MM.1S (cell line): ENCODE results near the gene LAYN.

Experiments used
- DNase-seq: peaks from one replicate; pipeline ENCODE4 v3.0.0-alpha.2; 2015
- H2AFZ ChIP-seq: fragments of 300-600 bp; sonication (generic); 2 replicates; pipeline ENCODE4 v1.6.0; 2016; ENCODE audit warnings: antibody characterized with exemption, low read length
- H3F3A ChIP-seq: fragments of 300-600 bp; sonication (generic); 2 replicates; pipeline ENCODE4 v1.6.1; 2016; ENCODE audit warnings: mild to moderate bottlenecking, antibody characterized with exemption, low read length, moderate library complexity, mixed read lengths; ENCODE audit not compliant: insufficient read depth
- H3K27ac ChIP-seq: fragments of 300-600 bp; sonication (generic); 2 replicates; pipeline ENCODE4 v1.5.1; 2016; ENCODE audit warnings: mild to moderate bottlenecking, low read length
- H3K27me3 ChIP-seq: fragments of 300-600 bp; sonication (generic); replicated peaks from 2 replicates; pipeline ENCODE4 v1.6.0; 2016; ENCODE audit warnings: low read length; ENCODE audit not compliant: insufficient read depth
- H3K36me3 ChIP-seq: fragments of 300-600 bp; sonication (generic); replicated peaks from 2 replicates; pipeline ENCODE4 v1.6.1; 2016; ENCODE audit warnings: mild to moderate bottlenecking, low read length, mixed read lengths; ENCODE audit not compliant: insufficient read depth
- H3K4me1 ChIP-seq: fragments of 300-600 bp; sonication (generic); 2 replicates; pipeline ENCODE4 v1.6.1; 2016; ENCODE audit warnings: low read length, mixed read lengths
- H3K4me2 ChIP-seq: fragments of 300-600 bp; sonication (generic); 2 replicates; pipeline ENCODE4 v1.6.0; 2016; ENCODE audit warnings: low read depth, low read length
- H3K4me3 ChIP-seq: fragments of 300-600 bp; sonication (generic); 2 replicates; pipeline ENCODE4 v1.5.1; 2016; ENCODE audit warnings: low read length, mixed read lengths
- H3K79me2 ChIP-seq: fragments of 300-600 bp; sonication (generic); 2 replicates; pipeline ENCODE4 v1.6.1; 2016; ENCODE audit warnings: mixed run types, low read length, mixed read lengths
- H3K9ac ChIP-seq: fragments of 300-600 bp; sonication (generic); 2 replicates; pipeline ENCODE4 v1.6.1; 2016; ENCODE audit warnings: low read length, mixed read lengths
- H3K9me2 ChIP-seq: fragments of 300-600 bp; sonication (generic); replicated peaks from 2 replicates; pipeline ENCODE4 v1.6.1; 2016; ENCODE audit warnings: mild to moderate bottlenecking, low read length, mixed read lengths; ENCODE audit not compliant: insufficient read depth
- H3K9me3 ChIP-seq: fragments of 300-600 bp; sonication (generic); replicated peaks from 2 replicates; pipeline ENCODE4 v1.6.1; 2016; ENCODE audit warnings: mild to moderate bottlenecking, low read length, mixed read lengths; ENCODE audit not compliant: insufficient read depth
- H4K20me1 ChIP-seq: fragments of 300-600 bp; sonication (generic); 2 replicates; pipeline ENCODE4 v1.6.1; 2016; ENCODE audit warnings: mild to moderate bottlenecking, low read length, moderate library complexity, mixed read lengths; ENCODE audit not compliant: insufficient read depth
- EZH2 ChIP-seq: fragments of 300-600 bp; sonication (generic); optimal IDR thresholded peaks from 2 replicates; pipeline ENCODE3; 2017; ENCODE audit warnings: low read depth, mild to moderate bottlenecking, antibody characterized with exemption, low read length, mixed read lengths
- EZH2phosphoT487 ChIP-seq: fragments of 300-600 bp; sonication (generic); IDR thresholded peaks from 2 replicates; pipeline ENCODE4 v1.6.1; 2018; ENCODE audit warnings: antibody characterized with exemption, low read length
- TF ChIP-seq, protein P1 (sequence below): fragments of 300-600 bp; sonication (generic); IDR thresholded peaks from 2 replicates; pipeline ENCODE4 v1.5.1; 2016; ENCODE audit warnings: antibody characterized with exemption, low read length, mixed read lengths

LAYN gene, protein sequence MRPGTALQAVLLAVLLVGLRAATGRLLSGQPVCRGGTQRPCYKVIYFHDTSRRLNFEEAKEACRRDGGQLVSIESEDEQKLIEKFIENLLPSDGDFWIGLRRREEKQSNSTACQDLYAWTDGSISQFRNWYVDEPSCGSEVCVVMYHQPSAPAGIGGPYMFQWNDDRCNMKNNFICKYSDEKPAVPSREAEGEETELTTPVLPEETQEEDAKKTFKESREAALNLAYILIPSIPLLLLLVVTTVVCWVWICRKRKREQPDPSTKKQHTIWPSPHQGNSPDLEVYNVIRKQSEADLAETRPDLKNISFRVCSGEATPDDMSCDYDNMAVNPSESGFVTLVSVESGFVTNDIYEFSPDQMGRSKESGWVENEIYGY

DNA sequence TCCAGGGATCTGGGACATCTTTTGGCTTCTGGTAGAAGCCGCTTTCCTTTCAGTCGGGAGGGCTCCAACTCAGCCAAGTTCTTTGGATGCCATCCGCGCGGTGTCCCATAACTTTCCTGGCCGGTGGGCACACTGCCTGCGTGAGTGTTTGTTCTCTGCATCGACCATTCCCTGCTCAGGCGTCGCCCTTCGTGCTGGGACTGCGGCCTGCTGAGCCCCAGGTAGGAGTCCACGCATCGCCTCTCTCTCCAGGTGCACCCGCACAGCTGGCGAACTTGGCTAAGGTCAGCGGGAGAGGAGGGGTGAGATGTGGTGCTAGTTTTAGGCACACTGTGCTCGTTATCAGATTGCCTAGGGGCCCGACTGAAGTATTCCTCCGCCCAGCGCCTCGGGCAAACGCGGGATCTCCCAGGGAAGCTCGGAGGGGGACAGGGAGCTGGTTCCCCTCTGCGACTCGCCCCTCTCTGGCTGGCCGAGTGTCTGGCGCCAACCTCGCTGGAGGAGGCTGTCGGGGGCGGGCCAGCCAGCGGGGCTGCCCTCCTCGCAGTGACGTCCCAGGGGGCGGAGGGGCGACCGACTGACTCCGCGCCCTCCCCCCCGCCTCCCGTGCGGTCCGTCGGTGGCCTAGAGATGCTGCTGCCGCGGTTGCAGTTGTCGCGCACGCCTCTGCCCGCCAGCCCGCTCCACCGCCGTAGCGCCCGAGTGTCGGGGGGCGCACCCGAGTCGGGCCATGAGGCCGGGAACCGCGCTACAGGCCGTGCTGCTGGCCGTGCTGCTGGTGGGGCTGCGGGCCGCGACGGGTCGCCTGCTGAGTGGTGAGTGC is at the start of gene LAYN:
Gene LAYN (plus strand): TSS at position 607 of the 823 bp plus-strand sequence. CDS start 124 bp downstream, at position 731.
- Histone ChIP-seq H3K9me3 (no peaks in the 10 kb centered on the region), H3K4me3 (no peak within 1 kb of the TSS), H3K27me3 (no peaks in the 10 kb centered on the region), H3K79me2 (no peaks in the 10 kb centered on the region), H3K9ac (no peak within 1 kb of the TSS), H4K20me1 (no peaks in the 10 kb centered on the region), H3K4me1 (peaks cover 28% of the 10 kb centered on the region), H3K36me3 (no peaks in the 10 kb centered on the region), H3K9me2 (no peaks in the 10 kb centered on the region), H3K4me2 (peak within 1 kb of the TSS; percentile 5; the same call in 1 of the 2 replicates), H3K27ac (no peak within 1 kb of the TSS), H2AFZ (no peak within 1 kb of the TSS), H3F3A (peaks cover 8% of the 10 kb centered on the region)
- TF ChIP-seq, protein P1, sequence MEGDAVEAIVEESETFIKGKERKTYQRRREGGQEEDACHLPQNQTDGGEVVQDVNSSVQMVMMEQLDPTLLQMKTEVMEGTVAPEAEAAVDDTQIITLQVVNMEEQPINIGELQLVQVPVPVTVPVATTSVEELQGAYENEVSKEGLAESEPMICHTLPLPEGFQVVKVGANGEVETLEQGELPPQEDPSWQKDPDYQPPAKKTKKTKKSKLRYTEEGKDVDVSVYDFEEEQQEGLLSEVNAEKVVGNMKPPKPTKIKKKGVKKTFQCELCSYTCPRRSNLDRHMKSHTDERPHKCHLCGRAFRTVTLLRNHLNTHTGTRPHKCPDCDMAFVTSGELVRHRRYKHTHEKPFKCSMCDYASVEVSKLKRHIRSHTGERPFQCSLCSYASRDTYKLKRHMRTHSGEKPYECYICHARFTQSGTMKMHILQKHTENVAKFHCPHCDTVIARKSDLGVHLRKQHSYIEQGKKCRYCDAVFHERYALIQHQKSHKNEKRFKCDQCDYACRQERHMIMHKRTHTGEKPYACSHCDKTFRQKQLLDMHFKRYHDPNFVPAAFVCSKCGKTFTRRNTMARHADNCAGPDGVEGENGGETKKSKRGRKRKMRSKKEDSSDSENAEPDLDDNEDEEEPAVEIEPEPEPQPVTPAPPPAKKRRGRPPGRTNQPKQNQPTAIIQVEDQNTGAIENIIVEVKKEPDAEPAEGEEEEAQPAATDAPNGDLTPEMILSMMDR, result no peak
- TF ChIP-seq EZH2 (no peak), EZH2phosphoT487 (no peak)
- DNase-seq, result no peak

DNA sequence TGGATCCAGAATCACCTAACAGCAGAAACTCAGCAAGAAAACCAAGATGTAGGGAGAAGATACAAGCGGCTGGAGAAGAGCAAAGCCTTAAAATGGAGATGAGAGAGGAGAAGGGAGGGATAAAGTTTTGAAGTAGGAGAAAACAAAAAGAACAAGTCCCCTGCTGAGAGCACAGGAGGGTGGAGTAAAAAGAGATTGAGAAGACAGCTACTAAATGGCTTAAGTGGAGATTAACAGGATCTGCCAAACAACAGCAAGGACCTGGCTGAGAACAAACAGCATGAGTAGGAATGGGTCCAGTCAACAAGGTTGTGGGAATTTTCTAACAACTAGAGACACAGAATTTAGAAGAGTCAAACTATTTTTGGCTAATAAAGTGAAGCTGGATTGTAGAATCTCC is 46.5 kb upstream of the LAYN start:
- H3K9me2 ChIP-seq, result no peaks in the 10 kb centered on the region
- H2AFZ ChIP-seq, result no peak overlapping the region
- no peaks in the 10 kb centered on the region for H4K20me1 ChIP-seq
- no peak overlapping the region for H3K4me3 ChIP-seq
- no peaks in the 10 kb centered on the region for H3K9me3 ChIP-seq
- H3K9ac ChIP-seq, result no peak overlapping the region
- no peaks in the 10 kb centered on the region for H3F3A ChIP-seq
- H3K36me3 ChIP-seq, result no peaks in the 10 kb centered on the region
- no peaks in the 10 kb centered on the region for H3K4me1 ChIP-seq
- no peaks in the 10 kb centered on the region for H3K79me2 ChIP-seq
- H3K27ac ChIP-seq, result no peak overlapping the region
- TF ChIP-seq EZH2, result no peak
- TF ChIP-seq EZH2phosphoT487, result no peak
- TF ChIP-seq, protein P1, result no peak
- no peak overlapping the region for H3K4me2 ChIP-seq
- no peak for DNase-seq
- H3K27me3 ChIP-seq, result no peaks in the 10 kb centered on the region

DNA sequence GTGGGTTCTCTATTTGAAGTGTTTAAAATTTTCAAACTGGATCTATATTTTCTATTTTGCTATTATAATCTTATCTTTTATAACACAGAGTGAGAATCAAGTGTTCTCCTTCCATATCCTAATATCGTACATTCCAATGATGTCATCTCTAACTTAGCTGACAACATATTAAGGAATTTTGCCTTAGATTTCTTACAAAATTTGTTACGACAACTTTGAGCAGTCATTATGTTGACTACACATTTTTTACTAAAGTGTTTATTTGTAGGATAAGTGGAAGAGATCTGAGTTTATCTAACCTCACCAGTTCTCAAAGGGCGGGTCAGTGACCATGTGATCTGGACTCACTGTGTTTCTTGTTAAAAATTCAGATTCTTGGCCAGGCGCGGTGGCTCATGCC is 41.0 kb upstream of the LAYN start:
- Histone ChIP-seq H3K36me3 (no peaks in the 10 kb centered on the region), H2AFZ (no peak overlapping the region), H3K9ac (no peak overlapping the region), H3K79me2 (no peaks in the 10 kb centered on the region), H3K4me3 (no peak overlapping the region), H3F3A (no peaks in the 10 kb centered on the region), H3K4me1 (no peaks in the 10 kb centered on the region), H3K9me2 (no peaks in the 10 kb centered on the region), H3K9me3 (no peaks in the 10 kb centered on the region), H3K27ac (no peak overlapping the region), H4K20me1 (no peaks in the 10 kb centered on the region), H3K27me3 (no peaks in the 10 kb centered on the region), H3K4me2 (no peak overlapping the region)
- TF ChIP-seq, protein P1, result no peak
- TF ChIP-seq EZH2 (no peak), EZH2phosphoT487 (no peak)
- no peak for DNase-seq
